ENCODE data around the gene JMJD1C.

GRCh38 chr10:63204667-63205391 lies 260.9 kb downstream of the JMJD1C start:
- TF ChIP-seq CTCF (IDR thresholded peaks at IDR 0.05) (no peak), POLR2A (IDR thresholded peaks at IDR 0.05) (no peak)
